ENCODE measurements around the gene TTLL5. TPM values are rescaled to one million over a fixed set of nuclear protein-coding genes. Genes with fewer than 3 reads are reported as not detected.

The TTLL5 gene
- total and polyA plus RNA-seq, 9 of the 15 experiments (the other 6 are each of a cell fraction or from before 2014, with no cell fraction given) = 4.1 to 18.9 (median 12.6) TPM

- intact Hi-C loops (cut with micrococcal nuclease) = no loop called here
- ATAC-seq = no peak
- no peak overlapping the region for H3K4me2 ChIP-seq (ENCODE audit: insufficient read depth, low read length)
- H3K4me3 ChIP-seq = no peak overlapping the region
- WGBS (ENCODE audit: insufficient coverage, low coverage, missing lambda C conversion rate) = 76% methylated on average over 3 of the region's 3 CpGs
- in situ Hi-C loops (cut with MboI) = no loop called here
- no peaks in the 10 kb centered on the region for H3K4me1 ChIP-seq (replicated peaks in 1 of 2; ENCODE audit: control insufficient read depth in 2 of 2, insufficient read depth in 2 of 2, low read length in 2 of 2)
- no peak for DNase-seq (ENCODE audit: extremely low read depth in 1 of 4, low spot score in 3 of 4)
- TF ChIP-seq SIN3A (IDR thresholded peaks at IDR 0.05; ENCODE audit: borderline replicate concordance in 2 of 2, control insufficient read depth in 1 of 2, low read depth in 2 of 2, low read length in 2 of 2) (no peak), CBX5 (IDR thresholded peaks at IDR 0.05; ENCODE audit: borderline replicate concordance, low read depth) (no peak), ZNF592 (IDR thresholded peaks at IDR 0.05) (no peak), ZNF184 (CRISPR knock-in tag; IDR thresholded peaks at IDR 0.05) (no peak), ZNF174 (CRISPR knock-in tag; IDR thresholded peaks at IDR 0.05) (no peak), U2AF1 (optimal IDR thresholded peaks at IDR 0.05; ENCODE audit: low read depth, low read length) (no peak), ZKSCAN8 (CRISPR knock-in tag; IDR thresholded peaks at IDR 0.05) (no peak)
- no peaks in the 10 kb centered on the region for H3K79me2 ChIP-seq (ENCODE audit: control insufficient read depth, insufficient read depth, low read length)
- no TSS peak for BruUV-seq (replicated peaks)
- H3K9me3 ChIP-seq (replicated peaks; ENCODE audit: control insufficient read depth, insufficient read depth, low read depth, low read length) = no peaks in the 10 kb centered on the region
- H3K36me3 ChIP-seq (ENCODE audit: control insufficient read depth, insufficient read depth, low read length) = peaks cover 11% of the 10 kb centered on the region; the same call in 1 of the 3 replicates
- ChIA-PET POLR2A (no interaction called here), CTCF (ENCODE audit: low intra/inter-chr PET ratio) (no interaction called here)
- H2AFZ ChIP-seq (ENCODE audit: low read depth, low read length) = no peak overlapping the region
- H3K9me1 ChIP-seq (ENCODE audit: control insufficient read depth, insufficient read depth, low read length) = no peaks in the 10 kb centered on the region
- no peak overlapping the region for H3K27ac ChIP-seq (ENCODE audit: extremely low read depth, low read depth, low read length)
- no peak overlapping the region for H3K9ac ChIP-seq (ENCODE audit: insufficient read depth in 1 of 2, low read depth in 2 of 2, low read length in 2 of 2)
- no peaks in the 10 kb centered on the region for H4K20me1 ChIP-seq (replicated peaks; ENCODE audit: control insufficient read depth, insufficient read depth, low read length)
- H3K27me3 ChIP-seq (ENCODE audit: control insufficient read depth in 2 of 2, insufficient read depth in 2 of 2, low read length in 2 of 2) = no peaks in the 10 kb centered on the region
- FAIRE-seq = no peak
These were observed 73.8 kb downstream of the TTLL5 start for GRCh38 chr14:75734854-75735253.
